ENCODE results near the gene CLEC2D.
"Not testable (repeated sequence)": the region's sequence is repeated elsewhere in the genome, so short reads cannot be mapped to it uniquely, and the experiment has no call there.

Gene CLEC2D, protein sequence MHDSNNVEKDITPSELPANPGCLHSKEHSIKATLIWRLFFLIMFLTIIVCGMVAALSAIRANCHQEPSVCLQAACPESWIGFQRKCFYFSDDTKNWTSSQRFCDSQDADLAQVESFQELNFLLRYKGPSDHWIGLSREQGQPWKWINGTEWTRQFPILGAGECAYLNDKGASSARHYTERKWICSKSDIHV

DNA sequence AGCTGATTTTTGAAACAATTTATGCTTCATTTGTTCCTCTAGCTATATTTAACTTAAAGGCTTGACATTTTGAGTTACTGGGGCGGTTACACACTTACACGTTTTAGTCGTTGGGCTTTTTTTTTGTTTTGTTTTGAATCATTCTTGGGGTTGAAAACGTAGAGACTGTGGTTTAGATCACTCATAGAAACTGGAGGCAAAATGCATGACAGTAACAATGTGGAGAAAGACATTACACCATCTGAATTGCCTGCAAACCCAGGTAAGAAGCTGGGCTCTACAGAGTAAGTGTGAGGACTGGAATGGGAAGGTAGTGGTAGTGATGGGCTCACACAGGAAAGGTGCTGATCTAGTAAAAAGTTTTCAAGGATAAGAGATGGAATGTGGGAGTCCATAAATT lies at the start of gene CLEC2D:
CLEC2D (plus strand) TSS at position 180 of the 400 bp plus-strand sequence; CDS start at position 202, 22 bp downstream.
- DNase-seq = no peak

DNA sequence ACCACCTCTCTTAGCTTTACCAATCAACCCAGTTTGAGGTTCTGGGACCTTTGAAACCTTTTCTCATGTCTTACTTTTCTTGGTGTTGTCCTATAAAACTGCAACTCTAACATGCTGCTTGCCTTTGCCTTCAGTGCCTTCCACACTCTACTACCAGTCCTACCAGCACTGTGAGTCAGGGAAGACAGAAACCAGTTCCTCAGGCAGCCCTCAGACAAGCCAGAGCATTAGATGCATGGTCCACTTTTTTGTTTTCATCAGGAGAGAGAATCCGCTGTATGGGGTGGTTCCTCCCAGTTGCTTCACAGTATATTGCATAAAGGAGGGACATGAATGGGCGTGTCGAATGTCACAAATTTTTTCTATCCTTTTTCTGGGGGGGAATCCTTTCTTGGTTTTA lies 44.5 kb upstream of the CLEC2D start:
- DNase-seq = no peak

- no peak for DNase-seq
These were observed 43.2 kb upstream of the CLEC2D start for GRCh38 chr12:9626291-9626690.

DNA sequence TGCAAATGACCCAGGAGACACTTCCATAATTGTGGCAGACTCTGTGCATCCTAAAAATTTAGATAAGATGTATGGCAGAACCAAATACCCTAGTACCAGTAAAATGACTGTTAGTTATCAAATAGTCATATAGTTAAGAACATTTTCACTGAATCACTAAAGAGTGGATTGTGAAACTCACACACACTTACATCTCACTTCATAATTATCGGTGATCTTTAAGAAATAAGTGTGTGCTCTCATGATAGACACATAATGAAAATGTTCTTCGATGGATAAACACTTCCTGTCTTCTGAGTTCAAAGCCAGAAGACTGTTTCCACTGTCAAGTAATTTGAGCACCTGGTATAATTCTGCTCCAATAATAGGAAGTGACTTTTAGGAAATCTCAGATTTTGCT lies 42.7 kb upstream of the CLEC2D start:
- DNase-seq = no peak

DNA sequence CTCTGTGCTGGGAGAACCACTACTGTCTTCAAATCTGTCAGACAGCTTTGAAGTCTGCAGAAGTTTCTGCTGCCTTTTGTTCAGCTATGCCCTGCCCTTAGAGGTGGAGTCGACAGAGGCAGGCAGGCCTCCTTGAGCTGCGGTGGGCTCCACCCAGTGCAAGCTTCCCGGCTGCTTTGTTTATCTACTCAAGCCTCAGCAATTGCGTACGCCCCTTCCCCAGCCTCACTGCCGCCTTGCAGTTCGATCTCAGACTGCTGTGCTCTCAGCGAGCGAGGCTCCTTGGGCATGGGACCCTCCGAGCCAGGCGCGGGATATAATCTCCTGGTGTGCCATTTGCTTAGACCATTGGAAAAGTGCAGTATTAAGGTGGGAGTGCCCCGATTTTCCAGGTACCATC lies 36.7 kb upstream of the CLEC2D start:
- DNase-seq = no peak

- DNase-seq = peak; percentile 39
These were observed 35.2 kb upstream of the CLEC2D start for GRCh38 chr12:9634177-9634803.

GRCh38 chr12:9634969-9635754 lies 34.4 kb upstream of the CLEC2D start:
- no peak for DNase-seq

DNA sequence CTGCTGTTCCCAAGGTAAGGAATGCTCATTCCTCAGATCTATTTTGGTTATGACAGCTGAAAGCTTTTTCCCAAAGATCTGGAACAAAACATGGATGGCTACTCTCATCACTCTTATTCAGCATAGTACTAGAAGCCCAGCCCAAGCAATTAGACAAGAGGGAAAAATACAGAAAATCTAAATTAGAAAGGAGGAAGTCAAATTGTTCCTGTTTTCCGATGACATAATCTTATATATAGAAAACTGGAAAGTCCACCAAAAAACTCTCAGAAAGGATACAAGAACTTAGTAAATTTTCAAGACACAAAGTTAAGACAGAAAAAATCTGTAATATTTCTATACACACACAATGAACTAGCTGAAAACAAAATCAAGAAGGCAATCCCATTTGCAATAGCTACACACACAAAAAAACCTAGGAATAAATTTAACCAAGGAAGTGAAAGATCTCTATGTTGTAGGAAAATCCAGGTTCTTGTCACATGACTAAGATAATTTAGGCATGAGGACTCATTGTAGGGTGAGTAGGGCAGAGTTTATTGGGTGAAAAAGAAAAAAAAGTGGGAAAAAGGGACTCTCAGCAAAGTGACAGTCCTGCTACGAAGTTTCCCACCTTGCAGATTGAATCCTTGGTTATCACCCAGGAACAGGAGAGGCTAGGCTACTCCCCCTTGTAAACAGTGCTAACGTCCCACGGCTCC lies 33.2 kb upstream of the CLEC2D start:
- no peak for DNase-seq

DNA sequence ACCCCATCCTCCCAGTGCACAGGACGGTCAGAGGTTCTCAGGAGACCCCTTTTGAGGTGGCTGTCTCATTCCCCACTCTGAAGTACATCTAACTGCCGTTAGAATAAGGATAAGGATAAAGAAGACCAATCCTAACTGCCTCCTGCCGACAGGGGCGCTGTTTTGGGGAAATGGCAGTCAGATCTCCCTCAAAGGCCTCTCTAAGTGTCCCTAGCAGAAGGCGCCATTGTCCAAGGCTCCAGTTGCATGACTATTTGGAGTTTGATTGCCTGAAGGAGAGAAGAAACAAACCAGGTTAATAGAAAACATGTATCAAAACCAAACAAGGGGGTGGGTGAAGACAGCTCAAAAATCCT lies 32.7 kb upstream of the CLEC2D start:
- no peak for DNase-seq

DNA sequence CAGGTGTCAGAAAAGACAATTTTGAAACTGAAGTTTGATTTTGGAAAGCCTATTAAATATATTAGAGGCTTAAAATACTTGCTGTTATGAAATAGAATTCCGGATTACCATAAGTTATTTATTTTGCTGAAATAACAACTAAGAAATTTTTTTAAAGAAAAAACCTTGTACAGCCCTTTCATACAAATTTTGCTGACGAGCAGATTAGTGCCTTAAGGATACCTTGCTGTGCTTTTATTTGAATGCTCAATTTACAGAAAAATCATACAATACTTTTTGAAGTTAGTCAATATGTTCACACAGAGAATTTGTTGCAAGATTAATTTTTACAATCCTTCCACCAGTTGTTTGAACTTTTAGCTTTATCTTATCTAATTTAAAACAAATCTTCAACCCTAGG lies 29.5 kb upstream of the CLEC2D start:
- no peak for DNase-seq

GRCh38 chr12:9642606-9643265 lies 26.8 kb upstream of the CLEC2D start:
- DNase-seq = no peak

GRCh38 chr12:9643266-9643660 lies 26.2 kb upstream of the CLEC2D start:
- no peak for DNase-seq

DNA sequence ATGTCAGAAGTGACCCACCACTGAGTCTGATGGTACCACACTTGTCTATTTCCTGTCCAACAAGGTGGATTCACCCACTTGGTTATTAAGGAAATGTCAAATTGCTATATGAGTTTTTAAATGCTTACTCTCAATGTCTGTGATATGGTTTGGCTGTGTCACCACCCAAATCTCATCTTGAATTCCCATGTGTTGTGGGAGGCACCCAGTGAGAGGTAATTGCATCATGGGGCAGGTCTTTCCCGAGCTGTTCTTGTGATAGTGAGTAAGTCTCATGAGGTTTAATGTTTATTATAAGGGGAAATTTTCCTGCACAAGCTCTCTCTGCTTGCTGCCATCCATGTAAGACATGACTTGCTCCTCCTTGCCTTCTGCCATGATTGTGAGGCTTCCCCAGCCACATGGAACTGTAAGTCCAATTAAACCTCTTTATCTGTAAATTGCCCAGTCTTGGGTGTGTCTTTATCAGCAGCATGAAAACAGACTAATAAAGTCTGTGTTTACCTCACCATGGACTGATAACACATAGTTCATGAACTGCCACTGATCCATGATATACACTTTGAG lies 24.4 kb upstream of the CLEC2D start:
- DNase-seq = not testable (repeated sequence)

GRCh38 chr12:9646794-9647781 lies 22.4 kb upstream of the CLEC2D start:
- no peak for DNase-seq

GRCh38 chr12:9647825-9648700 lies 21.4 kb upstream of the CLEC2D start:
- DNase-seq = peak; percentile 59

GRCh38 chr12:9648701-9649531 lies 20.6 kb upstream of the CLEC2D start:
- no peak for DNase-seq

DNA sequence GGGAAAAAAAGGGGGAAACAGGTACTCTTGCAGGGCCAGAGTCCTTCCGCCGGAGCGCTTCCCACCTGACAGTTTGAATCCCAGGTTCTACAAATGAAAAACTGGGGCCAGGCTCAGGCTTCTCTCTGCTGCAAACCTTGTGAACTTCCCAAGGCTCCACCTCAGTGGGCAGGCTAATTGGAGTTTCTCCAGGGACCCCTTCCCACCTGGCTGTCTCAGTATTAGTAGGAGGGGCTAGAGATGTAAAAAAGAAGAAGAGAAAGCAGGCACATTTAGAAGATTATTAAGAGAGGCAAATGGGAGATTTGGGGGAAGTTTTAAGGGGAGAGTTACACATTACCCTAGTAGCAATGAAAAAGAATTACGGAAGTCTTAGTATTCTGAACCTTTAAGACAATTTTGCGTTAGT lies 20.0 kb upstream of the CLEC2D start:
- no peak for DNase-seq

- DNase-seq = no peak
These were observed 19.3 kb upstream of the CLEC2D start for GRCh38 chr12:9650151-9650576.

DNA sequence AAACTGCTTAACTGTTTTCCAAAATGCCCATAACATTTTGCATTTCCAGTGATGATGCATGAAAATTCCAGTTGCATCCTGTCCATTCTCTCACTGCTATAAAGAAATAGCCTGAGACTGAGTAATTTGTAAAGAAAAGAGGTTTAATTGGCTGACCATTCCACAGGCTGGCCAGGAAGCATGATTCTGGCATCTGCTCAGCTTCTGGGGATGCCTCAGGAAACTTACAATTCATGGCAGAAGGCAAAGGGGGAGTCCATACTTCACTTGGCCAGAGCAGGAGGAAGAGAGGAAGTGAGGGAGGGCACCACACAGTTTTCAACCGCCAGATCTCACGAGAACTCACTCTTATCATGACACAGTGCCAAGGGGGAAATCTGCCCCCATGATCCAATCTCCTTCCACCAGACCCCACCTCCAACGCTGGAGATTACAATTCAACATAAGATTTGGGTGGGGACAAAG lies 18.2 kb upstream of the CLEC2D start:
- DNase-seq = no peak
